Right forelimb (tissue), 1 donor: ENCODE data around the gene RAB35.

Experiments
- DNase-seq: peaks from one replicate; pipeline ENCODE4 v3.0.0-alpha.2; 2018

Gene RAB35

GRCh38 chr12:120116441-120116791, at the start of gene RAB35:
TSS of gene RAB35 (minus strand) at chr12:120116753. CDS start at chr12:120116650, 103 bp downstream.
- no peak for DNase-seq

- DNase-seq, result no peak
Observed at GRCh38 chr12:120164293-120164692, 47.7 kb upstream of the RAB35 start.

- DNase-seq, result no peak
Observed at GRCh38 chr12:120162763-120163162, 46.2 kb upstream of the RAB35 start.

- no peak for DNase-seq
Observed at GRCh38 chr12:120161852-120162251, 45.3 kb upstream of the RAB35 start.

- DNase-seq, result no peak
Observed at GRCh38 chr12:120159509-120160237, 43.1 kb upstream of the RAB35 start.

DNA sequence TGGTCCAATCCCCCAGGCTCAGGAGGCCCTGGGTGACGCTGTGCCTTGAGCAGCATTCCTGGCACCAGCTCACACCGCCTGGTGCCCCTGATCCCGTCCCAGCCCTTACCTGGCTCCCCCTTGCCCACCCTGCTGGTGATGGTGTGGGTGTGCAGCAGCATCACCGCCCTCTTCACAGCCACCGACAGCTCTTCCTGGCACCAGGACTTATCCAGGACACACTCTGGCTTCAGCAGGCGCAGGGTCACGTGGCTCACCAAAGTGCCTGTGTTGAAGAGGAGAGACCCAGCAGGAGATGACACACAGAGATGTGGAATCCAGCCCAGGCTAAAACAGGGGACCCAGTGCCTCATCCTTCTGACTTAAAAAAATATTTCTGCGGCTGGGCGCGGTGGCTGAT, 41.8 kb upstream of the RAB35 start:
- no peak for DNase-seq

DNA sequence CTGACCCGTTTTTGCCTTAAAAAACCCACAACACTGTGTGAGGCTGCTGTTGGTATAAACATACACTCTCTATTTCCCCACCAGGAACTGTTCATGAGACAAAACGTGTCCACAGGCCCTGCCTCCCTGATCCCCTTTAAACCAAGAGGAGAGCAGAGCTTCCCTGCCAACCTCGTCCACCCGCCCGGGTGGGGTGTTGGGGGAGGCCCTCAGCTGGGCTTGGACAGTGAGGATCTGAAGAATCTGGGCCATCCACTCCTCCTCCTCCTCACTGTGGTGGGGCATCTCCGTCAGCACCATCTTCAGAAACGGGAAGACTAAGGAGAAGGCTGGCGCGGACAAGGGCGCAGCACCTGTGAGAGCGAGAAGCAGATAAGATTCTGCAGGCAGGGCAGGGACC, 41.1 kb upstream of the RAB35 start:
- no peak for DNase-seq

DNA sequence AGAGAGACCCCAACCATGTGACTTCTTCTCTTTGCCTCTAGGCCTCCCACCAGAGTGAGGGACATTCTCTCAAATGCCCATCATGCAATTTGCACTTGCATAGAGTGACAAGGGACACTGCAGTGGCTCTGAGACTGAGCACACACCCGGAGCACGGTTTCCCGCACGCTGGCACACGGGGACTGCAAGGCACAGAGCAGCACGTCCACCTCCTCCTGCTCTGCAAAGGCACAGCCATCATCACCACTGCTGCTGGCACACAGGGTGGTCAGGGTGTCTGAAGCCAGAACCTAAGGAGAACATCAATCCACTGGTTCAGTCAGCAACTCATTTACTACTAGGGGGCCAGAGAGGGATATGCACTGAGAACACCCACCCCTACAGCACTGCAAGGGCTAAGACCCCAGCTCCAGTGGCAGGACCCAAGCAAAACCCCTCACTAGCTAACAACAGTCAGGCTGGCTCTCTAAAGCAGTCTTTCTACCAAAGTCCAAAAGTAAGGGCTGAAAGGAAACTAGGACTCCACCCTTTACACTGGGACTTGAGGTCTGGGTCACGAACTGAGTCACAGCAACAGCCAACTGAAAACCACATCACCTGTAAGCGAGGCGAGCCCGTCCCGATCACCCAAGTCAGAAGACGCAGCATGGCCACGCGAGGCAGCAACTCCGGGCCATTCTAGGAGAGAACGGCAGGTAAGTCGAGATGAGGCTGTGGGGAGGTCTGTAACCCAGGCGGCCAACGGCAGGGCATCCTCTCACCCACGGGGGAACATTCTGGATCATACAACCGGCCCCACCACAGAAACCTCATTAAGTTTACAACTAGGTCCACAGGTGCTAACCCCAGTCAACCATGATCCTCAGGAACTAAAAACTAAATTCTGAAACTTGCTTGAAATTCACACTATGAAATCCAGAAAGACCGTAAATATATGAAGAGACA, 40.0 kb upstream of the RAB35 start:
- DNase-seq, result no peak

DNA sequence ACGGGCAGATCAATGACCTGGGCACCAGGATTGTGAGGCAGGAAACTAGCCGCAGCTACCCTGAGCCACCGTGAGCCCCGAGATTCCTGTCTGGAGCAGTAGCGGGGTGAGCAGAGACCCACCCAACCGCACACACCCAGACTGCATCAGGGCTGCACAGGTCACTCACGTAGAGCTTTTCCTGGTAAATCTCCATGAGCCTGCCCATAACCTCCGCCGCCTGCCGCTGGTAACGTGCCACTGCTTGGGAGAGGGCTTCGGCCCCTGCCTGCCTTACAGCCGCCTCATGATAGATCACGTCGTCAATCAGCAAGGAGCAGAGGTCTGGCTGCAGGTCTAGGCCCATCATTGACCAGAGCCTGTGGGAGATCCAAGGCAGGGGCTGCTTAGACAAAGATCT, 38.5 kb upstream of the RAB35 start:
- DNase-seq, result no peak

DNA sequence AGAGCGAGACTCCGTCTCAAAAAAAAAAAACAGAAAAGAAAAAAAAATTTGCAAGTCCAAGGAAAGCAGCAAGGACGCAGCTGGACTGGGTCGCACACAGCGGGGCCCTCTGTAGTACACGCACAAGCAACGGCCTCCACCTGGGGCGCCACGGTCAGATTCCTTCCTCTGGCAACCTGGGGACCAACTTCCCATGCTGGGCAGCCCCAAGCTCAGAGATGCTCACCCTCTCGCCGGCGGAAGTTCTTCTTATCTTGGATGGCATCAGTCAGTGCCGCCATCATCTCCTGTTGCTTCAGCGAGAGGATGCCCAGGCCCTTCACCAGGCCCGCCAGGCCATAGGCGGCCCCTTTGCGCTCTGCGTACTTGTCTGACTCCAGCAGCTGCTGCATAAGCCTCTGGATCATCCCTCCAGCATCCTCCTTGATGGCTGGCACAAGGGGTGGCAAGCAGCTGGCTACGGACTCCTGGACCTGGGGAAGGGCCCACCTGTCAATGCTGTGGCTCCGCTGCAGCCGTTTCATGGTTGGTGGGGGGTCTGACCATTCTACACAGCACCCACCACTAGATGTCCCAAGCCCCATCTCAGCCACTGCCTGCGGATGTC, 34.5 kb upstream of the RAB35 start:
- no peak for DNase-seq

DNA sequence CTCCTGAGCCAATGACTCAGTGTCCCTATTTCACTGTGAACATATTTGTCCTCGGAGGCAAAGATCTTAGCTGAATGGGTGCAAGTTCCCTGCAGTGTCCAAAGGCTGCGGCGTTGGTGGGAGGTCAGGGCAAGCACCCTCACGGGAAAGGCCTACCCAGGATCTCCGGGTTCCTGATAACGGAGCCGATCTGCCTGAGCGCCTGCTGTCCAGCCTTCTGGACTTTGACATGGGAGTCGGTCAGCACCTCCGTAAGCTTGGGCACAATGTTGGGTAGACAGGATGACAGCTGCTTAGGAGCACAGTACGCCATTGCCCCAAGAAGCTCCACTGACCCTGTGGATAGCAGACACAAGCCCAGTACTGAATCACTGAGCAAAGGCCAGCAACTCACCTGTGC, 31.5 kb upstream of the RAB35 start:
- no peak for DNase-seq

GRCh38 chr12:120145164-120145563, 28.6 kb upstream of the RAB35 start:
- DNase-seq, result no peak

- no peak for DNase-seq
Observed at GRCh38 chr12:120144215-120144614, 27.7 kb upstream of the RAB35 start.

- DNase-seq, result no peak
Observed at GRCh38 chr12:120142231-120142877, 25.8 kb upstream of the RAB35 start.

- no peak for DNase-seq
Observed at GRCh38 chr12:120141336-120141735, 24.8 kb upstream of the RAB35 start.

- no peak for DNase-seq
Observed at GRCh38 chr12:120140603-120141002, 24.1 kb upstream of the RAB35 start.

DNA sequence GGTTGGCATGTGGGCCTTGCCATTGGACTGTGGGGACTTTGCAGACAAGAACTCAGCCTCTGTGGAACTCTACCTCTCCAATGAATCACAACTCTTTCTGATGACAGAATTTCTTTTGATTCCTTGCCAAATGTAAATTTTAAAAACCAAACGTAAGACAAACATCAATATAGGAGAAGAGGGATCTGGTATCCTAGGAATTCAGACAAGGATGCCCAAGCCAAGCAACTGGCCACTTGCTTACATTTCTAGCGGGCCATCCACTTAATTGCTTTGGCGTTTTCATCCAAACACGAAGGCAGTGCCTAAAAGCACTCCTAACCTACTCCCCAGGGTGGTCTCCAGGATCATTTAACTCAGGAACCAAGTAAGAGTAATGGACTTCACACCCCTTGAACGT, 23.4 kb upstream of the RAB35 start:
- DNase-seq, result no peak

DNA sequence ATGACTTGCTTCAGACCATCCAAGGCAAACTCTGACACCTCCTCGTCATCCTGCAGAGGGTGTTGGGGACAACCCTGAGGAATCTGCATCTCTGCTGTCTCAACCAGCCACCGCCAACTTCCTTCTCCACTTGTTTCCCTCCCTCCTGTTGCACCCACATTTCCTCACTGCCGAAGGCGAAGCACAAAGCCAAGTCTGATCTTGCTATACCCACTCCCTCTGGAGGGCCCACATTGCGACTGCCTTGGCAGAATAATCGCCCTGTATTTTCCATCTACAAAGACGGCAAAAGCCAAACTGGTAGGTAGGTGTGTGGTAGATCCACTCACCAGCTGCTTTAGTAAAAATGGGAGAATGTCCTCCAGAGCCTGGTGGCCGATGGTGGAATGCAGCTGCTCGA, 21.8 kb upstream of the RAB35 start:
- no peak for DNase-seq

DNA sequence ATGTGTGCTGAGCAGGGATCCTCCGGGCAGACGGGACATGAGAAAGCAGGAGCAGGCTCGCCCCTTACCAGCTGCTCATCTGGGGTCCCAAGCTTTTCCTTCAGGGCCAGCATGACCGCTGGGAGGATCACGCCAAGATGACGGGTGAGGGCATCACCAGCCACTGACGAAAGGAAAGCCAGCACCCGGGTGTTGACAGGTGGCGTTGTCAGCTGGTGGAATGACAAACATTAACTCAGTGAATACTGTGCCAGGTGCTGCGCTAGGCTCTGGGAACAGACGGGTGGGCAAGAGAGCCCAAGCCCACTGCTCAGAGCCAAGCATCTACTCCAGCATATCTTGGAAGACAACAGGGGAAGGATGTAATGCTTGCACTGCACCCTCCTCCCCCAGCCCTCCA, 21.3 kb upstream of the RAB35 start:
- no peak for DNase-seq

DNA sequence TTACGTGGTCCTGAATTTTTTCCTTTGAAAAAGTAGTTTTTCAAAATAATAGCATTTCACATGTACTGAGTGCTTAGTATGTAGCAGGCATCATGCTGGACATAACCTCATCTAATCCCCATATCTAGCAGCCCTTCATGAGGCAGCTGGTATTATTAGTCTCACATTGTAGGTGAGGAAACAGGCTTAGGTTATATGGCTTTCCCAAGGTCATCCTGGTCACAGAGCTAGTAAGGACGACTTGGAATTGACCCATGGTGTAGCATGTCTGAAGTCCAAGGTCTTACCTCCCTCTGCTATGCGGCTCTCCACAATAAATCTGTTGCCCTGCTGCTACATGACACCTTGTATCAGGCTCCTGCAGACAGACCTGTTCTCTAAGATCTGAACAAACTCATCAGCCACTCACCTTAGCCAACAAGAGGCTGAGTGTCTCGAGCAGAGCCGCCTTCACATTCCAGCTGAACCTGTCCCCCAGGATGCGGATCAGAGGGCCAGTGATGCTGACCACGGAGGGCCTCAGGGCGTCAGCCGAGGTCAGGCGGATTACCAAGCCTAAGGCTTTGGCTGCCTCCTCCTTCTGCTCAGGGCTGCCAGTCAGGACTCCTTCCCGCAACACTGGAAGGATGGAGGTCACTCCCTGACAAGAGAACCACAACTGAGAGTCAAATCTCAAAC, 19.7 kb upstream of the RAB35 start:
- DNase-seq, result no peak

DNA sequence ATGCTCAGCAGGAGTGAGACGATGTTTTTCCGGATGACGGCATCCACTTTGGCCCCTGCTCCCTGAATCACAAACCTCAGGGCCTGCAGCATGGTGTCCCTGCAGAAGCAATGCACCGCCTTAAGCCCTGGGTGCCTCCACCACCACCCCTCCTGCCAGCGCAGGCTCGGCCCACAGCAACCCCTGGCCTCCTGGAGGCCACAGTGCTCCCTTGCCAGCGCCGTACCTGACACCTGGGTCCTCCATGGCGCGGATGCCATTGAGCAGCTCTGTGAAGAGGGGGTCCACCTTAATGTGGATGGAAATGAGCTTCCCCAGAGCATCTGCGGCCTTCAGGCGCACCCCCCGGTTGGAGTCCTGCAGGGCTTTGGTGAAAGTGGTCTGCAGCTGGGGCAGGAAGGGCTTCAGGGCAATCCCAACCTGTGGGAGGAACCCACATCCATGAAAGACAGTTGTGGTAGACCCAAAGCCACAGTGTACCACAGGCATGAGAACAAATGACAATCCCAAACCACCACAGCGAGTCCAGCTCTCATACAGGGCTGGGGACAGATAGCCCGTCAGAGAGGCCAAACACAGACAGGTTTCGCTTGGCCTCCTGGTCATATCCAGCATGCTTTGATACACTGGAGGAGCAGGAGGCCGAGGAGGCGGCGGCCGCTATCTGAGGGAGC, 17.9 kb upstream of the RAB35 start:
- DNase-seq, result no peak

- DNase-seq, result no peak
Observed at GRCh38 chr12:120132863-120133385, 16.4 kb upstream of the RAB35 start.
